MG63 (cell line): ENCODE results near the gene SV2C. TPM values are rescaled to one million over a fixed set of nuclear protein-coding genes. Genes with fewer than 3 reads are reported as not detected.
A peak's percentile ranks its signal among the peaks of the same experiment; 100 is the strongest.

Experiments
- DNase-seq: peaks from one replicate; pipeline ENCODE4 v3.0.0-alpha.2; 2020
- H3K27me3 ChIP-seq: fragments of 250-450 bp; sonication (Bioruptor Pico); 2 replicates; pipeline ENCODE4 v1.5.1; 2020; ENCODE audit warnings: mild to moderate bottlenecking, moderate library complexity
- H3K36me3 ChIP-seq: fragments of 250-450 bp; sonication (Bioruptor Pico); 2 replicates; pipeline ENCODE4 v1.5.1; 2020; ENCODE audit warnings: mild to moderate bottlenecking, moderate library complexity
- H3K4me3 ChIP-seq: fragments of 250-450 bp; sonication (Bioruptor Pico); 2 replicates; pipeline ENCODE4 v1.5.1; 2020; ENCODE audit warnings: mild to moderate bottlenecking, moderate library complexity
- H3K9me3 ChIP-seq: fragments of 250-450 bp; sonication (Bioruptor Pico); 2 replicates; pipeline ENCODE4 v1.5.1; 2020; ENCODE audit warnings: mild to moderate bottlenecking, moderate library complexity
- total RNA-seq: library from RNA; depleted of rRNA; stranded (reverse); fragments of >200 nt; shearing (Covaris generic); gene quantifications from 2 replicates; pipeline ENCODE4 v1.2.3, GENCODE V29; 2014; ENCODE audit warnings: low replicate concordance

The SV2C gene
- total RNA-seq, 1 experiment from 2014 or later: not detected

GRCh38 chr5:76245590-76245989 lies 162.4 kb downstream of the SV2C start:
- Histone ChIP-seq H3K9me3 (no peaks in the 10 kb centered on the region), H3K27me3 (no peaks in the 10 kb centered on the region), H3K36me3 (no peaks in the 10 kb centered on the region), H3K4me3 (no peak overlapping the region)
- DNase-seq: no peak

GRCh38 chr5:76249621-76250020 lies 166.4 kb downstream of the SV2C start:
- Histone ChIP-seq H3K27me3 (peaks cover 10% of the 10 kb centered on the region; the same call in 1 of the 2 replicates), H3K36me3 (no peaks in the 10 kb centered on the region), H3K4me3 (no peak overlapping the region), H3K9me3 (no peaks in the 10 kb centered on the region)
- DNase-seq: no peak

GRCh38 chr5:76250463-76250862 lies 167.3 kb downstream of the SV2C start:
- no peaks in the 10 kb centered on the region for H3K36me3 ChIP-seq
- no peak overlapping the region for H3K4me3 ChIP-seq
- H3K9me3 ChIP-seq: no peaks in the 10 kb centered on the region
- DNase-seq: no peak
- peaks cover 12% of the 10 kb centered on the region; the same call in 1 of the 2 replicates for H3K27me3 ChIP-seq

- Histone ChIP-seq H3K27me3 (peaks cover 20% of the 10 kb centered on the region; the same call in 1 of the 2 replicates), H3K9me3 (no peaks in the 10 kb centered on the region), H3K4me3 (no peak overlapping the region), H3K36me3 (no peaks in the 10 kb centered on the region)
- DNase-seq: no peak
Measured at GRCh38 chr5:76251656-76252055, 168.5 kb downstream of the SV2C start.

GRCh38 chr5:76252437-76252836 lies 169.3 kb downstream of the SV2C start:
- Histone ChIP-seq H3K9me3 (no peaks in the 10 kb centered on the region), H3K4me3 (no peak overlapping the region), H3K27me3 (peaks cover 25% of the 10 kb centered on the region), H3K36me3 (no peaks in the 10 kb centered on the region)
- DNase-seq: no peak

GRCh38 chr5:76256116-76256889 lies 173.1 kb downstream of the SV2C start:
- H3K9me3 ChIP-seq: no peaks in the 10 kb centered on the region
- peaks cover 25% of the 10 kb centered on the region for H3K27me3 ChIP-seq
- H3K4me3 ChIP-seq: no peak overlapping the region
- H3K36me3 ChIP-seq: no peaks in the 10 kb centered on the region
- DNase-seq: peak; percentile 32

GRCh38 chr5:76257225-76257833 lies 174.1 kb downstream of the SV2C start:
- Histone ChIP-seq H3K4me3 (no peak overlapping the region), H3K36me3 (no peaks in the 10 kb centered on the region), H3K27me3 (peaks cover 23% of the 10 kb centered on the region), H3K9me3 (no peaks in the 10 kb centered on the region)
- DNase-seq: no peak

- H3K4me3 ChIP-seq: no peak overlapping the region
- H3K9me3 ChIP-seq: no peaks in the 10 kb centered on the region
Measured at GRCh38 chr5:76257897-76258296, 174.7 kb downstream of the SV2C start.

GRCh38 chr5:76264681-76265080 lies 181.5 kb downstream of the SV2C start:
- no peak overlapping the region for H3K4me3 ChIP-seq
- H3K36me3 ChIP-seq: no peaks in the 10 kb centered on the region
- no peaks in the 10 kb centered on the region for H3K9me3 ChIP-seq
- DNase-seq: no peak
- H3K27me3 ChIP-seq: peaks cover 24% of the 10 kb centered on the region

More at GRCh38 chr5:76257897-76258296, 174.7 kb downstream of the SV2C start:
- Histone ChIP-seq H3K27me3 (peaks cover 21% of the 10 kb centered on the region), H3K36me3 (no peaks in the 10 kb centered on the region)
- DNase-seq: no peak

GRCh38 chr5:76269259-76269931 lies 186.2 kb downstream of the SV2C start:
- H3K36me3 ChIP-seq: no peaks in the 10 kb centered on the region
- H3K4me3 ChIP-seq: no peak overlapping the region
- no peak for DNase-seq
- peaks cover 17% of the 10 kb centered on the region for H3K27me3 ChIP-seq
- no peaks in the 10 kb centered on the region for H3K9me3 ChIP-seq

- Histone ChIP-seq H3K27me3 (peaks cover 17% of the 10 kb centered on the region), H3K9me3 (no peaks in the 10 kb centered on the region), H3K4me3 (no peak overlapping the region), H3K36me3 (no peaks in the 10 kb centered on the region)
- DNase-seq: no peak
Measured at GRCh38 chr5:76269932-76270610, 186.9 kb downstream of the SV2C start.

GRCh38 chr5:76271836-76272235 lies 188.7 kb downstream of the SV2C start:
- Histone ChIP-seq H3K4me3 (no peak overlapping the region), H3K36me3 (no peaks in the 10 kb centered on the region), H3K9me3 (no peaks in the 10 kb centered on the region), H3K27me3 (peaks cover 13% of the 10 kb centered on the region)
- no peak for DNase-seq

- DNase-seq: no peak
- H3K27me3 ChIP-seq: peaks cover 6% of the 10 kb centered on the region
- no peaks in the 10 kb centered on the region for H3K36me3 ChIP-seq
- no peak overlapping the region for H3K4me3 ChIP-seq
- H3K9me3 ChIP-seq: no peaks in the 10 kb centered on the region
Measured at GRCh38 chr5:76273206-76273885, 190.2 kb downstream of the SV2C start.

GRCh38 chr5:76274571-76274970 lies 191.4 kb downstream of the SV2C start:
- DNase-seq: no peak

GRCh38 chr5:76277736-76278135 lies 194.6 kb downstream of the SV2C start:
- DNase-seq: no peak
- no peaks in the 10 kb centered on the region for H3K27me3 ChIP-seq
- no peaks in the 10 kb centered on the region for H3K9me3 ChIP-seq
- H3K4me3 ChIP-seq: no peak overlapping the region
- no peaks in the 10 kb centered on the region for H3K36me3 ChIP-seq

More at GRCh38 chr5:76274571-76274970, 191.4 kb downstream of the SV2C start:
- Histone ChIP-seq H3K9me3 (no peaks in the 10 kb centered on the region), H3K27me3 (peaks cover 2% of the 10 kb centered on the region; the same call in 1 of the 2 replicates), H3K36me3 (no peaks in the 10 kb centered on the region), H3K4me3 (no peak overlapping the region)

- Histone ChIP-seq H3K4me3 (no peak overlapping the region), H3K36me3 (no peaks in the 10 kb centered on the region), H3K9me3 (no peaks in the 10 kb centered on the region), H3K27me3 (no peaks in the 10 kb centered on the region)
- no peak for DNase-seq
Measured at GRCh38 chr5:76278261-76278789, 195.1 kb downstream of the SV2C start.
